ENCODE measurements around the gene MARK3.
A peak's percentile ranks its signal among the peaks of the same experiment; 100 is the strongest.

MARK3 gene

DNA sequence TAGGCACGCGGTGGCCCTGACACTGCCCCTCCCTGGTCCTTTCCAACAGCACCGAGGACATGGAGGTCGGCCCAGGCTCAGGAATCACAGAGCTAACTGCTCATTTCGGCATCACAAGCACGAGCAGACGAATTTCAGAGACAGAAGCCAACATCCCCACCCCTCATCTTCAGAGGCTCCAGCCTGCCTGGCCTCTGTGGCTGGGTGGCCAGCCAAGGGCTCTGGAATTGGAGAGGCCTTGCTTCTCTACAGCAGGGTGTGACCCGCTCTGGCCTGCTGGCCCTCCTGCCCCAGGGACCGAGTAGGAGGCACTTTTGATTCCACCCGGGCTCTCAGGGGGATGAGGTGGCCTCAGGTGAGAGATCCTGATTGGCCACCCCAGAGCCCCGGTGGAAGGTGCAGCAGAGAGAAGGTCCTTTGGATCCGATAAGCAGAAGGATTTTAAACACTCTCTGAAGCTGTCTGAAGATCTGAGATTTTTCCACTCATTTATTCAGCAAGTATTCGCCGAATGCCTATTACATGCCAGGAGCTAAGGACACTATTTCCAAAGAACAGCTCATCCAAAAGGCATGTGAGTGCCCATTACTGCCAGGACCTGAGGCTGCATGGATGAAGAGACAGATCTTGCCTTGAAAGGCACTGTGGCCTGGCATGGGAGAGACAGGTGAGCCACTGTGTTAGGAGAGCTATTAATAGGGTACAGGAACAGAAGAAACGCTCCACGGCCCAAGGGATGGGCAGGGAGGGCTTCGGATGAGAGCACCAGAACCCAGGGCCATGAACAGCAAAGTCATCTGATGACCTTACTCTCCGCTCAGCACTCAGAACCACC lies 167.0 kb downstream of the MARK3 start:
- TF ChIP-seq CTCF (IDR thresholded peaks at IDR 0.05; ENCODE audit: unreplicated experiment in 3 of 3), result no peak
- peaks cover 3% of the 10 kb centered on the region for H3K27me3 Mint-ChIP-seq (ENCODE audit: low read depth)
- peaks cover 33% of the 10 kb centered on the region for H3K4me1 Mint-ChIP-seq
- no peaks in the 10 kb centered on the region for H3K36me3 Mint-ChIP-seq (ENCODE audit: low read depth)
- no peak overlapping the region for H3K4me3 Mint-ChIP-seq
- H3K27ac Mint-ChIP-seq, result peak overlapping the region; percentile 49 to 76 (median 74)
- H3K9me3 Mint-ChIP-seq, result no peaks in the 10 kb centered on the region

DNA sequence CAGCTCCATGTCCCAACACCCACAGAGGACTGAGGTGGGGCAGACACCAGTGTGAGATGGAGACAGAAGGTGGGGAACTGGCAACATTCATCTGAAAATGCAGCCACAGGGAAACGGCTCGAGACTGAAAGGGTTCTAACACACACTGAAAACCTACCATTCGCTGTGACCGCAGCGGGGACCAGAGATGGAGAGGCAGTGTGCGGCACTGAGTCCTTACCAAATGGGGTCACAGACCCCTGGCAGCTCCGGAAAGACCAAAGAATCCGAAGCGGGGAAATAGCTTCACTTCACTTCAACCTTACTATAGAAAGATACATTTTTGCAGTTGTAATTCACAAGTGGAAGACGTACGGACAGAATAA lies 167.6 kb downstream of the MARK3 start:
- Mint-ChIP-seq H3K27me3 (ENCODE audit: low read depth) (peaks cover 3% of the 10 kb centered on the region), H3K4me1 (peaks cover 37% of the 10 kb centered on the region), H3K9me3 (no peaks in the 10 kb centered on the region), H3K27ac (peak overlapping the region; percentile 13 to 74 (median 49)), H3K36me3 (ENCODE audit: low read depth) (peaks cover under 1% of the 10 kb centered on the region), H3K4me3 (no peak overlapping the region)
- no peak for TF ChIP-seq CTCF (IDR thresholded peaks at IDR 0.05; ENCODE audit: unreplicated experiment in 3 of 3)

Data from nephron (organoid).